Coronary artery (tissue), 2 donors: ENCODE data around the gene ETV7.

Experiments
- DNase-seq: peaks from one replicate; pipeline ENCODE4 v3.0.0-alpha.2; 2017; ENCODE audit warnings: low spot score
- H3K27ac ChIP-seq, 2 donors: fragments of 200-600 bp; sonication (generic); one replicate each; pipeline ENCODE4 v1.5.1; 2016 to 2019
- H3K4me3 ChIP-seq: fragments of 200-600 bp; sonication (generic); 2 replicates; pipeline ENCODE4 v1.5.1; 2016; ENCODE audit warnings: mild to moderate bottlenecking, moderate library complexity
- CTCF ChIP-seq: fragments of 200-600 bp; sonication (generic); IDR thresholded peaks from one replicate; pipeline ENCODE4 v1.5.1; 2019; ENCODE audit warnings: antibody characterized with exemption

Gene ETV7

GRCh38 chr6:36387440-36388303 is at the start of gene ETV7:
TSS of gene ETV7 (minus strand) at chr6:36387669. CDS start at chr6:36387541, 128 bp downstream.
- peak within 1 kb of the TSS; percentile 16 to 58 for H3K27ac ChIP-seq
- no peak for DNase-seq

GRCh38 chr6:36436466-36436865 is 49.0 kb upstream of the ETV7 start:
- H3K4me3 ChIP-seq, result no peak overlapping the region
- DNase-seq, result no peak
- no peak overlapping the region for H3K27ac ChIP-seq
- no peak for TF ChIP-seq CTCF

More at GRCh38 chr6:36387440-36388303, at the start of gene ETV7:
- no peak for TF ChIP-seq CTCF
- peak within 1 kb of the TSS; percentile 75 for H3K4me3 ChIP-seq

- Histone ChIP-seq H3K27ac (no peak overlapping the region), H3K4me3 (no peak overlapping the region)
- TF ChIP-seq CTCF, result no peak
- DNase-seq, result no peak
These were observed 44.7 kb upstream of the ETV7 start for GRCh38 chr6:36432151-36432671.

- H3K4me3 ChIP-seq, result no peak overlapping the region
- no peak for TF ChIP-seq CTCF
- H3K27ac ChIP-seq, result no peak overlapping the region
- DNase-seq, result no peak
These were observed 43.7 kb upstream of the ETV7 start for GRCh38 chr6:36431197-36431596.

- H3K27ac ChIP-seq, result no peak overlapping the region
- H3K4me3 ChIP-seq, result no peak overlapping the region
- no peak for DNase-seq
- TF ChIP-seq CTCF, result no peak
These were observed 42.9 kb upstream of the ETV7 start for GRCh38 chr6:36430351-36430750.

GRCh38 chr6:36428911-36429310 is 41.4 kb upstream of the ETV7 start:
- no peak for DNase-seq
- no peak overlapping the region for H3K27ac ChIP-seq
- TF ChIP-seq CTCF, result no peak
- H3K4me3 ChIP-seq, result no peak overlapping the region

GRCh38 chr6:36426622-36427021 is 39.2 kb upstream of the ETV7 start:
- no peak for TF ChIP-seq CTCF
- no peak for DNase-seq

More at GRCh38 chr6:36426622-36427021, 39.2 kb upstream of the ETV7 start:
- Histone ChIP-seq H3K27ac (no peak overlapping the region), H3K4me3 (no peak overlapping the region)
